Measurements from ENCODE around the gene WNT7A.

Gene WNT7A

GRCh38 chr3:13798401-13798800, 81.5 kb downstream of the WNT7A start:
- no peak overlapping the region for H3K4me3 ChIP-seq (ENCODE audit: low read depth, low read length)
- no peak for DNase-seq (ENCODE audit: low read depth)
- TF ChIP-seq, protein P1, sequence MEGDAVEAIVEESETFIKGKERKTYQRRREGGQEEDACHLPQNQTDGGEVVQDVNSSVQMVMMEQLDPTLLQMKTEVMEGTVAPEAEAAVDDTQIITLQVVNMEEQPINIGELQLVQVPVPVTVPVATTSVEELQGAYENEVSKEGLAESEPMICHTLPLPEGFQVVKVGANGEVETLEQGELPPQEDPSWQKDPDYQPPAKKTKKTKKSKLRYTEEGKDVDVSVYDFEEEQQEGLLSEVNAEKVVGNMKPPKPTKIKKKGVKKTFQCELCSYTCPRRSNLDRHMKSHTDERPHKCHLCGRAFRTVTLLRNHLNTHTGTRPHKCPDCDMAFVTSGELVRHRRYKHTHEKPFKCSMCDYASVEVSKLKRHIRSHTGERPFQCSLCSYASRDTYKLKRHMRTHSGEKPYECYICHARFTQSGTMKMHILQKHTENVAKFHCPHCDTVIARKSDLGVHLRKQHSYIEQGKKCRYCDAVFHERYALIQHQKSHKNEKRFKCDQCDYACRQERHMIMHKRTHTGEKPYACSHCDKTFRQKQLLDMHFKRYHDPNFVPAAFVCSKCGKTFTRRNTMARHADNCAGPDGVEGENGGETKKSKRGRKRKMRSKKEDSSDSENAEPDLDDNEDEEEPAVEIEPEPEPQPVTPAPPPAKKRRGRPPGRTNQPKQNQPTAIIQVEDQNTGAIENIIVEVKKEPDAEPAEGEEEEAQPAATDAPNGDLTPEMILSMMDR (IDR thresholded peaks at IDR 0.05; ENCODE audit: insufficient read depth, low read depth, low read length, missing control alignments) = no peak

GRCh38 chr3:13796701-13797460, 83.0 kb downstream of the WNT7A start:
- DNase-seq (ENCODE audit: low read depth) = no peak
- no peak overlapping the region for H3K4me3 ChIP-seq (ENCODE audit: low read depth, low read length)
- TF ChIP-seq, protein P1 (IDR thresholded peaks at IDR 0.05; ENCODE audit: insufficient read depth, low read depth, low read length, missing control alignments) = no peak

DNA sequence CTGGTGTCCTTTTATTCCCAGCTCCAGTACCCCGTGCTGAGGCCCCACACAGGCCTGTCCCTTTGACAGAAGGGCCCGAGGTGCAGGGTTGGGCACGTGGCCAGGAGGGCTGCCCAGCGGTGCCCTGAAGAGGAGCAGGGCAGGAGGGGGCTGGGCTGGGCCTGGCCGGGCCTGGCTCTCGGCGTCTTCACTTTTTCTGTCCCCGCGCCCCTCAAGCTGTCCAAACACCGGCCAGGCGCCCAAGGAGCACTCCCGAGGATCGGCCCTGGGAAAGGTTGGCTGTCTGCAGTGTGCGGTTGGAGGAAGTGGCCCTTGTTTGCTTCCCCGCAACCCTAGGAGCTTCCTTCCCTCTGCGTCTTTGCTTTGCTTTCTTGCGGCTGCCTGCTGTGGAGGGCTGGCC, 84.1 kb downstream of the WNT7A start:
- no peak overlapping the region for H3K4me3 ChIP-seq (ENCODE audit: low read depth, low read length)
- TF ChIP-seq, protein P1 (IDR thresholded peaks at IDR 0.05; ENCODE audit: insufficient read depth, low read depth, low read length, missing control alignments) = no peak
- DNase-seq (ENCODE audit: low read depth) = no peak

DNA sequence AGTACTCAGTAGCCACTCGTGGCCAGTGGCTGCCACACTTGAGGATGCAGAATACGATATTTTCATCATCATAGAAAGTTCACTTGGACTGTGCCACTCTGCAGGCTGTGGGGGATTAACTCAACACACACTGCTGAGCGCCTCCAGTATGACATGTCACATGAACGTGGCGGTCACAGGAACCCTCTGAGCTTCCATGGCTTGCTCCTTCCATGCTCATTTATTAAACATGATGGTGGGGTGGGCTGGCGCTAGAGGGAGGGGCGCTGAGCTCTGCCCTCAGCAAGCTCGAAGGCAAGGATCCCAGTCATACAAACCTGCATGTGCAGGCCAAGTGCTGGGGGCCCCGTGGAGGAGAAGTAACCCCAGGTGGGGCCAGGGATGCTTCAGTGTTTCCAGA, 85.5 kb downstream of the WNT7A start:
- H3K4me3 ChIP-seq (ENCODE audit: low read depth, low read length) = no peak overlapping the region
- no peak for DNase-seq (ENCODE audit: low read depth)
- TF ChIP-seq, protein P1 (IDR thresholded peaks at IDR 0.05; ENCODE audit: insufficient read depth, low read depth, low read length, missing control alignments) = no peak

- TF ChIP-seq, protein P1 (IDR thresholded peaks at IDR 0.05; ENCODE audit: insufficient read depth, low read depth, low read length, missing control alignments) = no peak
- DNase-seq (ENCODE audit: low read depth) = no peak
- H3K4me3 ChIP-seq (ENCODE audit: low read depth, low read length) = no peak overlapping the region
Observed at GRCh38 chr3:13793451-13793850, 86.4 kb downstream of the WNT7A start.

- TF ChIP-seq, protein P1 (IDR thresholded peaks at IDR 0.05; ENCODE audit: insufficient read depth, low read depth, low read length, missing control alignments) = no peak
- DNase-seq (ENCODE audit: low read depth) = no peak
- no peak overlapping the region for H3K4me3 ChIP-seq (ENCODE audit: low read depth, low read length)
Observed at GRCh38 chr3:13792512-13793371, 87.1 kb downstream of the WNT7A start.
